NCI-H524 (cell line): ENCODE measurements around the gene APOD.
"Not testable (repeated sequence)": the region's sequence is repeated elsewhere in the genome, so short reads cannot be mapped to it uniquely, and the experiment has no call there.

Experiments used
- DNase-seq, 2 experiments: peaks; one replicate each; lab custom pipeline; 2025; lab: John Stamatoyannopoulos, UW

APOD gene

GRCh38 chr3:195583831-195584542, at the start of gene APOD:
TSS of gene APOD (minus strand) at chr3:195583940. CDS start at chr3:195579461, 4,479 bp downstream.
- no peak for DNase-seq

- DNase-seq, result not testable (repeated sequence)
These were observed 49.6 kb upstream of the APOD start for GRCh38 chr3:195633351-195633750.

- not testable (repeated sequence) for DNase-seq
These were observed 48.9 kb upstream of the APOD start for GRCh38 chr3:195632501-195633185.

- not testable (repeated sequence) for DNase-seq
These were observed 48.3 kb upstream of the APOD start for GRCh38 chr3:195632046-195632445.

- DNase-seq, result not testable (repeated sequence)
These were observed 47.3 kb upstream of the APOD start for GRCh38 chr3:195630938-195631495.

- DNase-seq, result not testable (repeated sequence)
These were observed 46.6 kb upstream of the APOD start for GRCh38 chr3:195630086-195630917.

GRCh38 chr3:195629682-195630081, 45.9 kb upstream of the APOD start:
- not testable (repeated sequence) for DNase-seq

GRCh38 chr3:195628386-195628920, 44.7 kb upstream of the APOD start:
- not testable (repeated sequence) for DNase-seq

GRCh38 chr3:195627515-195628385, 44.0 kb upstream of the APOD start:
- not testable (repeated sequence) for DNase-seq

- DNase-seq, result not testable (repeated sequence)
These were observed 41.1 kb upstream of the APOD start for GRCh38 chr3:195624603-195625560.

- not testable (repeated sequence) for DNase-seq
These were observed 40.4 kb upstream of the APOD start for GRCh38 chr3:195624171-195624570.

GRCh38 chr3:195623217-195623965, 39.7 kb upstream of the APOD start:
- not testable (repeated sequence) for DNase-seq

- DNase-seq, result not testable (repeated sequence)
These were observed 38.9 kb upstream of the APOD start for GRCh38 chr3:195622523-195623170.

GRCh38 chr3:195622012-195622411, 38.3 kb upstream of the APOD start:
- not testable (repeated sequence) for DNase-seq

GRCh38 chr3:195621095-195621494, 37.4 kb upstream of the APOD start:
- not testable (repeated sequence) for DNase-seq

- not testable (repeated sequence) for DNase-seq
These were observed 36.7 kb upstream of the APOD start for GRCh38 chr3:195620476-195620875.

- DNase-seq, result not testable (repeated sequence)
These were observed 36.0 kb upstream of the APOD start for GRCh38 chr3:195619591-195620369.
